GM18868 (cell line): ENCODE results near the gene PTPMT1.

Experiments
- ATAC-seq: cut with Tn5 transposase; IDR thresholded peaks from one replicate; pipeline ENCODE4 v1.9.1; 2021; ENCODE audit warnings: mild to moderate bottlenecking, moderate library complexity; ENCODE audit not compliant: unreplicated experiment

Gene PTPMT1

GRCh38 chr11:47605921-47606320 lies 40.5 kb downstream of the PTPMT1 start:
- no peak for ATAC-seq

GRCh38 chr11:47606731-47607130 lies 41.3 kb downstream of the PTPMT1 start:
- no peak for ATAC-seq

DNA sequence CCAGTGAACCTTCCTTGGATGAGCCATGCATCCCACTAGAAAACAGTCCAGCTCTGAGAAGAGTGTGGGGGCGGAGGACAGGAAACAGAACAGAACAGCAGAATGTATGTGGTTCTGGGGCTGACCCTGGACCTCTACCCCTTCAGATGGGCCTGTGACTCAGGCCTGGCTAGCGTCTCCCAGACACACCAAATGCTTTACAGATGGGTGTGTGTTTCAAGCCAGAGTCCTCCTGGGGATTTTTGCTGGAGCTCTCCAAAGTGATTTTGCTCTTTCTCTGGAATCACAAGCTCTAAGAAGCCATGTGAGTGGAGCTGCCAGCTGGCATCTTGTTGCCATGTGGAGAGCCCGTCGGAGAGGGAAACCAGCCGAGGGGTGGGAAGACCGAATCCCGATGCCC lies 42.0 kb downstream of the PTPMT1 start:
- ATAC-seq, result no peak

- ATAC-seq, result no peak
These were observed 44.3 kb downstream of the PTPMT1 start for GRCh38 chr11:47609675-47610074.

- ATAC-seq, result peak; percentile 87
These were observed 46.0 kb downstream of the PTPMT1 start for GRCh38 chr11:47611348-47611794.

DNA sequence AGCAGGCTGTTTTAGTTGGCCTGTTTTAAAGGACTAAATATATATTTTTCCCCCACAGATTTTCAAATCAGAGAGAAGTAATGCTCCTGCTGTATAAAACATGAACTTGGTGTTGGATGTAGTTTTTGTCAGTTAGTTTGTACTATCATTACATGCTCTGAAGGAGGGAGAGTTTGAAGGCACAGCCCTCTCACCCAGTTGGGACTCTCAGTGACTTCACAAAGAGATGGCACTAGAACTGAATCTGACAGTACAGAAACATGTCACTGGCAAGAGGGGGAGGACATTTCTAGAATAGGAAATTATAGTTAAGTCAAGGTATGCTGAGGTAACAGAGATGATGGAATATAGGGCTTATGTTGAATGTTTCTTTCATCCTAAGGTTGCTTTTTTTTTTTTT lies 49.9 kb downstream of the PTPMT1 start:
- no peak for ATAC-seq

- ATAC-seq, result peak; percentile 51
These were observed 51.5 kb downstream of the PTPMT1 start for GRCh38 chr11:47616726-47617416.

DNA sequence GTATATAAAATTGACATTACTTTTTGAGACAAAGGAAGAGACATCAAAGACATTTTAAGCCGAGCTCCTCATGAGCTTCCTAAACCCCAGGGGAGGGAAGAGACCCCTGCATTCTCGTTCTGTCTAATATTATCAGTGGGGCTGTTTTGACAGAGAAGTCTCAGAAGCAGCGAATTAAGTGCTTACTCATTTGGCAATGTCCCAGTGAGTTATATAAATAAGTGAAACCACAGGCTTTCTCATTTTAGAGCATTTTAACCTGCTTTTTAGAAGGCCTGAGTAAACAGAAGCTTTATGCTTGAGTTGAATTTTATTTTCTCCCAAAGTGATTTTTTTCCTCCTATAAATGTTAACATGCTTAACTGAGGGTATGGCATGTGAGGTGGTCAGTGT lies 52.0 kb downstream of the PTPMT1 start:
- peak; percentile 64 for ATAC-seq

GRCh38 chr11:47620836-47621378 lies 55.5 kb downstream of the PTPMT1 start:
- no peak for ATAC-seq
